Esophagus muscularis mucosa (tissue), 4 donors: ENCODE results near the gene PLEKHM1. TPM values are rescaled to one million over a fixed set of nuclear protein-coding genes. Genes with fewer than 3 reads are reported as not detected.

Source experiments
- DNase-seq: peaks from one replicate; pipeline ENCODE4 v3.0.0-alpha.2; 2017; ENCODE audit errors: extremely low spot score
- H3K27ac ChIP-seq, 4 donors: fragments of 200-600 bp; sonication (generic); replicated peaks in 1 of 4; 1 replicate in 3 of 4; 2 replicates in 1 of 4; pipeline ENCODE4 v1.5.1; 2016 to 2019; ENCODE audit warnings: mild to moderate bottlenecking in 1 of 4
- H3K27me3 ChIP-seq, 4 donors: fragments of 200-600 bp; sonication (generic); one replicate each; pipeline versions ENCODE4 v1.5.1 to v1.6.0; 2016 to 2019
- H3K36me3 ChIP-seq, 4 donors: fragments of 200-600 bp; sonication (generic); one replicate each; pipeline ENCODE4 v1.5.1; 2016 to 2019
- H3K4me1 ChIP-seq, 4 donors: fragments of 200-600 bp; sonication (generic); one replicate each; pipeline ENCODE4 v1.5.1; 2016 to 2019
- H3K4me3 ChIP-seq, 4 donors: fragments of 200-600 bp; sonication (generic); 1 replicate in 2 of 4; 2 replicates in 2 of 4; pipeline ENCODE4 v1.5.1; 2016 to 2019; ENCODE audit warnings: mild to moderate bottlenecking in 4 of 4, moderate library complexity in 1 of 4
- H3K9me3 ChIP-seq, 4 donors: fragments of 200-600 bp; sonication (generic); 1 replicate in 3 of 4; 2 replicates in 1 of 4; pipeline ENCODE4 v1.5.1; 2016 to 2019
- CTCF ChIP-seq, 3 experiments: fragments of 200-600 bp in 2 of 3; fragments of 450-650 bp in 1 of 3; sonication (generic) in 2 of 3; IDR thresholded peaks; one replicate each; pipeline ENCODE4 v1.5.1; 2017 to 2019; ENCODE audit warnings: antibody characterized with exemption in 3 of 3, mild to moderate bottlenecking in 2 of 3, moderate library complexity in 1 of 3
- EP300 ChIP-seq: sonication (generic); formaldehyde crosslinking; IDR thresholded peaks from one replicate; pipeline ENCODE4 v1.6.1; 2017; ENCODE audit warnings: antibody characterized with exemption
- POLR2A ChIP-seq: fragments of 450-650 bp; IDR thresholded peaks from one replicate; pipeline ENCODE4 v1.6.1; 2017; ENCODE audit warnings: antibody characterized with exemption, moderate library complexity, mild to moderate bottlenecking, low read depth
- POLR2AphosphoS5 ChIP-seq, 2 donors: sonication (generic); formaldehyde crosslinking; IDR thresholded peaks; one replicate each; pipeline ENCODE4 v1.6.1; 2017; ENCODE audit warnings: antibody characterized with exemption in 2 of 2
- WGBS: methylation state at CpG from one replicate; pipeline ENCODE4 v1.1.5; 2018; 5-methylcytosine and 5-hydroxymethylcytosine counted together
- intact Hi-C: fragments of 100-400 bp; cut with DNase I; formaldehyde crosslinking; loops from one replicate; pipeline ENCODE4 v1.15.1; 2023
- total RNA-seq, 4 donors: library from RNA; depleted of rRNA; stranded (reverse); fragments of >200 nt; gene quantifications; one replicate each; pipeline versions ENCODE4 v1.1.0 to v1.2.1, GENCODE V29; 2016

The PLEKHM1 gene
- total RNA-seq, 4 donors from 2014 or later = 28.5 to 38.0 (median 36.0) TPM

- no peak overlapping the region for H3K27ac ChIP-seq
- no peak for DNase-seq
- no peak for TF ChIP-seq POLR2AphosphoS5 (IDR thresholded peaks at IDR 0.05)
- TF ChIP-seq CTCF (IDR thresholded peaks at IDR 0.05) = no peak
- no peak for TF ChIP-seq POLR2A
- no peak for TF ChIP-seq EP300
- H3K4me3 ChIP-seq = no peak overlapping the region
- intact Hi-C loops = no loop called here
- WGBS = 73% methylated on average over 3 of the region's 6 CpGs
- peaks cover 0 to 14% (median 0%) of the 10 kb centered on the region in 4 donors for H3K36me3 ChIP-seq
- no peaks in the 10 kb centered on the region for H3K9me3 ChIP-seq
- peaks cover 31 to 38% (median 35%) of the 10 kb centered on the region in 4 donors for H3K4me1 ChIP-seq
- peaks cover 4 to 44% (median 16%) of the 10 kb centered on the region in 4 donors for H3K27me3 ChIP-seq
Observed at GRCh38 chr17:45425984-45426413, 64.5 kb downstream of the PLEKHM1 start.

GRCh38 chr17:45425125-45425983, 65.2 kb downstream of the PLEKHM1 start:
- Histone ChIP-seq H3K36me3 (peaks cover 0 to 14% (median 0%) of the 10 kb centered on the region in 4 donors), H3K9me3 (no peaks in the 10 kb centered on the region), H3K4me1 (peaks cover 25 to 31% (median 29%) of the 10 kb centered on the region in 4 donors), H3K4me3 (no peak overlapping the region), H3K27me3 (peaks cover 0 to 37% (median 11%) of the 10 kb centered on the region in 4 donors), H3K27ac (no peak overlapping the region)
- TF ChIP-seq POLR2AphosphoS5 (IDR thresholded peaks at IDR 0.05) = no peak
- no peak for TF ChIP-seq EP300
- no peak for TF ChIP-seq CTCF (IDR thresholded peaks at IDR 0.05)
- TF ChIP-seq POLR2A = no peak
- intact Hi-C loops = no loop called here
- no peak for DNase-seq
- 52% methylated on average over 8 of the region's 18 CpGs for WGBS

- Histone ChIP-seq H3K9me3 (no peaks in the 10 kb centered on the region), H3K4me3 (no peak overlapping the region), H3K36me3 (peaks cover 0 to 14% (median 0%) of the 10 kb centered on the region in 4 donors), H3K4me1 (peaks cover 21 to 26% (median 23%) of the 10 kb centered on the region in 4 donors), H3K27me3 (peaks cover 0 to 31% (median 6%) of the 10 kb centered on the region in 4 donors), H3K27ac (no peak overlapping the region)
- TF ChIP-seq POLR2AphosphoS5 (IDR thresholded peaks at IDR 0.05) = no peak
- TF ChIP-seq CTCF (IDR thresholded peaks at IDR 0.05) = no peak
- no peak for TF ChIP-seq EP300
- no peak for TF ChIP-seq POLR2A
- intact Hi-C loops = no loop called here
- 85% methylated on average over 6 of the region's 6 CpGs for WGBS
- no peak for DNase-seq
Observed at GRCh38 chr17:45424769-45425124, 65.8 kb downstream of the PLEKHM1 start.

GRCh38 chr17:45423975-45424335, 66.6 kb downstream of the PLEKHM1 start:
- Histone ChIP-seq H3K4me1 (peaks cover 14 to 19% (median 18%) of the 10 kb centered on the region in 4 donors), H3K4me3 (no peak overlapping the region), H3K36me3 (peaks cover 0 to 10% (median 0%) of the 10 kb centered on the region in 4 donors), H3K27me3 (peaks cover 0 to 23% (median under 1%) of the 10 kb centered on the region in 4 donors), H3K9me3 (no peaks in the 10 kb centered on the region), H3K27ac (no peak overlapping the region)
- 91% methylated on average over 1 of the region's 1 CpG for WGBS
- TF ChIP-seq POLR2AphosphoS5 (IDR thresholded peaks at IDR 0.05) (no peak), EP300 (no peak), CTCF (IDR thresholded peaks at IDR 0.05) (no peak), POLR2A (no peak)
- intact Hi-C loops = no loop called here
- DNase-seq = no peak
